Measurements from ENCODE around the gene GON4L. TPM values are rescaled to one million over a fixed set of nuclear protein-coding genes. Genes with fewer than 3 reads are reported as not detected.
A peak's percentile ranks its signal among the peaks of the same experiment; 100 is the strongest.
"Not testable (repeated sequence)": the region's sequence is repeated elsewhere in the genome, so short reads cannot be mapped to it uniquely, and the experiment has no call there.

Gene GON4L
- total RNA-seq, 1 donor = 39.4 TPM

- Histone ChIP-seq H3K27ac (ENCODE audit: low read depth, low read length) (peak overlapping the region; percentile 13), H4K20me1 (ENCODE audit: insufficient read depth, low read length) (no peaks in the 10 kb centered on the region), H3K27me3 (ENCODE audit: insufficient read depth, low read length) (no peaks in the 10 kb centered on the region), H3K36me3 (ENCODE audit: insufficient read depth, low read length) (peaks cover 35% of the 10 kb centered on the region), H3K4me3 (ENCODE audit: insufficient read depth, low read length) (no peak overlapping the region), H3K4me2 (ENCODE audit: insufficient read depth, low read length) (no peak overlapping the region), H3K79me2 (ENCODE audit: insufficient read depth, low read length) (peaks cover 2% of the 10 kb centered on the region), H3K4me1 (ENCODE audit: insufficient read depth, low read length) (peaks cover 17% of the 10 kb centered on the region), H3K9me3 (ENCODE audit: low read depth, low read length) (no peaks in the 10 kb centered on the region), H2AFZ (ENCODE audit: low read length) (no peak overlapping the region)
- TF ChIP-seq, protein P1, sequence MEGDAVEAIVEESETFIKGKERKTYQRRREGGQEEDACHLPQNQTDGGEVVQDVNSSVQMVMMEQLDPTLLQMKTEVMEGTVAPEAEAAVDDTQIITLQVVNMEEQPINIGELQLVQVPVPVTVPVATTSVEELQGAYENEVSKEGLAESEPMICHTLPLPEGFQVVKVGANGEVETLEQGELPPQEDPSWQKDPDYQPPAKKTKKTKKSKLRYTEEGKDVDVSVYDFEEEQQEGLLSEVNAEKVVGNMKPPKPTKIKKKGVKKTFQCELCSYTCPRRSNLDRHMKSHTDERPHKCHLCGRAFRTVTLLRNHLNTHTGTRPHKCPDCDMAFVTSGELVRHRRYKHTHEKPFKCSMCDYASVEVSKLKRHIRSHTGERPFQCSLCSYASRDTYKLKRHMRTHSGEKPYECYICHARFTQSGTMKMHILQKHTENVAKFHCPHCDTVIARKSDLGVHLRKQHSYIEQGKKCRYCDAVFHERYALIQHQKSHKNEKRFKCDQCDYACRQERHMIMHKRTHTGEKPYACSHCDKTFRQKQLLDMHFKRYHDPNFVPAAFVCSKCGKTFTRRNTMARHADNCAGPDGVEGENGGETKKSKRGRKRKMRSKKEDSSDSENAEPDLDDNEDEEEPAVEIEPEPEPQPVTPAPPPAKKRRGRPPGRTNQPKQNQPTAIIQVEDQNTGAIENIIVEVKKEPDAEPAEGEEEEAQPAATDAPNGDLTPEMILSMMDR (IDR thresholded peaks at IDR 0.05; ENCODE audit: extremely low read depth, low read depth, low read length) = no peak
- peak; percentile 38 for DNase-seq (ENCODE audit: insufficient read length, low spot score, missing footprints)
Observed at GRCh38 chr1:155801149-155801548, 55.9 kb downstream of the GON4L start.

DNA sequence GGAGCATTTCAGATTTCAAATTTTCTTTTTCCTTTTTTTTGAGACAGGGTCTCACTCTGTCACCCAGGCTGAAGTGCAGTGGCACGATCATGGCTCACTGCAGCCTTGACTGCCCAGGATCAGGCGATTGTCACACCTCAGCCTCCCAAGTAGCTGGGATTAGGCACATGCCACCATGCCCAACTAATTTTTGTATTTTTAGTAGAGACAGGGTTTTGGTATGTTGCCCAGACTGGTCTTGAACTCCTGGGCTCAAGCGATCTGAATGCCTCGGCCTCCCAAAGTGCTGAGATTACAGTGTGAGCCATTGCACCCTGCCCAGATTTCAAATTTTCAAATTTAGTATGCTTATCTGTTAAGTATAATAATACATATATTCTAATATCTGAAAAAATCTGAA, 61.4 kb downstream of the GON4L start:
- H3K9me3 ChIP-seq (ENCODE audit: low read depth, low read length); H3K27me3 ChIP-seq (ENCODE audit: insufficient read depth, low read length); H3K4me2 ChIP-seq (ENCODE audit: insufficient read depth, low read length); H3K27ac ChIP-seq (ENCODE audit: low read depth, low read length); H3K4me1 ChIP-seq (ENCODE audit: insufficient read depth, low read length); H3K79me2 ChIP-seq (ENCODE audit: insufficient read depth, low read length); H4K20me1 ChIP-seq (ENCODE audit: insufficient read depth, low read length); H2AFZ ChIP-seq (ENCODE audit: low read length); DNase-seq (ENCODE audit: insufficient read length, low spot score, missing footprints); H3K4me3 ChIP-seq (ENCODE audit: insufficient read depth, low read length): not testable (repeated sequence)
- H3K36me3 ChIP-seq (ENCODE audit: insufficient read depth, low read length) = peaks cover 29% of the 10 kb centered on the region

GRCh38 chr1:155794605-155795245, 62.3 kb downstream of the GON4L start:
- peaks cover 28% of the 10 kb centered on the region for H3K36me3 ChIP-seq (ENCODE audit: insufficient read depth, low read length)
- no peaks in the 10 kb centered on the region for H3K27me3 ChIP-seq (ENCODE audit: insufficient read depth, low read length)
- no peaks in the 10 kb centered on the region for H3K9me3 ChIP-seq (ENCODE audit: low read depth, low read length)
- H3K79me2 ChIP-seq (ENCODE audit: insufficient read depth, low read length) = peaks cover 2% of the 10 kb centered on the region
- H4K20me1 ChIP-seq (ENCODE audit: insufficient read depth, low read length) = no peaks in the 10 kb centered on the region
- peak; percentile 80 for DNase-seq (ENCODE audit: insufficient read length, low spot score, missing footprints)
- TF ChIP-seq, protein P1 (IDR thresholded peaks at IDR 0.05; ENCODE audit: extremely low read depth, low read depth, low read length) = no peak
- no peak overlapping the region for H3K4me3 ChIP-seq (ENCODE audit: insufficient read depth, low read length)
- no peak overlapping the region for H2AFZ ChIP-seq (ENCODE audit: low read length)
- no peak overlapping the region for H3K4me2 ChIP-seq (ENCODE audit: insufficient read depth, low read length)
- H3K4me1 ChIP-seq (ENCODE audit: insufficient read depth, low read length) = no peaks in the 10 kb centered on the region
- H3K27ac ChIP-seq (ENCODE audit: low read depth, low read length) = no peak overlapping the region

DNA sequence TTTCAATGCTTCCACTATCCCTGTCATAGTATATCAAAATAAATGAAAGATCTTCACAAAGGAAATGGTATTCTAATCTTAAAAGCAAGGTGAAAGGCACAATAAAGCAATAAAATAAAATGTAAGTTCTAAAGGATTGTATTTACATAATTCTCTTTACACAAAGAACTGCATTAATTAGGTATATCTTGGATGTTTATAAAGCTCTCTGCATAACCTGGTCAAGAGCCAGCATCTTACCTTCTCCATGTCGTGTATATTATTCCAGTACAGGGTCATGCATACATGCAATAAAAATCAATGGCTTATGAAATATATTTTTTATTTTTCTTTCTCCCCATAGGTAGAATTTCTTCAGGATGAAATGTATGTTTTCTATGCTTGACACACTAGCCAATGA, 63.8 kb downstream of the GON4L start:
- no peaks in the 10 kb centered on the region for H3K27me3 ChIP-seq (ENCODE audit: insufficient read depth, low read length)
- H3K4me2 ChIP-seq (ENCODE audit: insufficient read depth, low read length) = no peak overlapping the region
- no peak for DNase-seq (ENCODE audit: insufficient read length, low spot score, missing footprints)
- TF ChIP-seq, protein P1 (IDR thresholded peaks at IDR 0.05; ENCODE audit: extremely low read depth, low read depth, low read length) = no peak
- peaks cover 22% of the 10 kb centered on the region for H3K36me3 ChIP-seq (ENCODE audit: insufficient read depth, low read length)
- no peak overlapping the region for H3K27ac ChIP-seq (ENCODE audit: low read depth, low read length)
- H3K4me3 ChIP-seq (ENCODE audit: insufficient read depth, low read length) = no peak overlapping the region
- no peak overlapping the region for H2AFZ ChIP-seq (ENCODE audit: low read length)
- H3K79me2 ChIP-seq (ENCODE audit: insufficient read depth, low read length) = no peaks in the 10 kb centered on the region
- H4K20me1 ChIP-seq (ENCODE audit: insufficient read depth, low read length) = no peaks in the 10 kb centered on the region
- no peaks in the 10 kb centered on the region for H3K9me3 ChIP-seq (ENCODE audit: low read depth, low read length)
- H3K4me1 ChIP-seq (ENCODE audit: insufficient read depth, low read length) = no peaks in the 10 kb centered on the region

Measured in osteoblast (primary cell).